ENCODE results near the gene PJA2. TPM values are rescaled to one million over a fixed set of nuclear protein-coding genes. Genes with fewer than 3 reads are reported as not detected.
A peak's percentile ranks its signal among the peaks of the same experiment; 100 is the strongest.

PJA2 gene
- total RNA-seq, 4 donors from 2014 or later = 37.6 to 64.9 (median 58.7) TPM

DNA sequence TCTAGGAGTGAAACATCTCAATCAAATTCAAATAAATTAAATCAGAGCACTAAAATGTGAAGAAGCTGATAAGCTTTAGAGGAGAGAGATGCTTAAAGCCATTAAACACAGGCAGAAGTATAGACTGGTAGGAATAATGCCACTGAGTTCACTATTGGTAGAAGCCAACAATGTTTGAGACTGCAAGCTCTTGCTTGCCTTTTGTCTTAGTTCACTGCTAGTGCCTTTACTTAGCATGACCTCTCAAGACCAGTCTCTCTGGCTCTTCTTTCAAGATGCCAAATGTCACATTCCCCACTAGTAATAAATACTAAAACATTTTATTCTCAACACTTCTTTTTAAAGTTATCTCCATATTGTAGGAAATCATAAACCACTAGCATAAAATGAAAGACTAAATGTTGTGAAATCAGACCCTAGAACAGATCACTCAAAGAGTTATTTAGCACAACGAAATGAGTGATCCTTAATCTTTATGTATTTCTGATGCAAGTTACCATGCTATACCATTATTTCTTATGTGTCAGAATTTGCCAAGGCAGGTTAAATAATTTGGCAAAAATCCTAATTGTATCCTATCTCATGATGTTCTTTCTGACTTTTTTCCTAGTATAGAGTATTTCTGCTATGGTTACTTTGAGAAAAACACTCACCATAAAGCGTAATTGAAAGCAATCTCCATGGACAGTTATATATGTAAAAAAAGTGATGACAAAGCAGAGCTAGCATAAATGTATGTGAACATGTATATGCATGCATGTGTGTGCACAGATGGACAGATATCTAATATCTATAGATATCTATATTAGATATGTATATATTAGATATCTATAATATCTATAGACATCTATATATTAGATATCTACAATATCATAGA, 57.5 kb downstream of the PJA2 start:
- no peaks in the 10 kb centered on the region for H3K36me3 ChIP-seq
- H3K4me3 ChIP-seq = no peak overlapping the region
- no peak for TF ChIP-seq POLR2A (IDR thresholded peaks at IDR 0.05)
- TF ChIP-seq, protein P1, sequence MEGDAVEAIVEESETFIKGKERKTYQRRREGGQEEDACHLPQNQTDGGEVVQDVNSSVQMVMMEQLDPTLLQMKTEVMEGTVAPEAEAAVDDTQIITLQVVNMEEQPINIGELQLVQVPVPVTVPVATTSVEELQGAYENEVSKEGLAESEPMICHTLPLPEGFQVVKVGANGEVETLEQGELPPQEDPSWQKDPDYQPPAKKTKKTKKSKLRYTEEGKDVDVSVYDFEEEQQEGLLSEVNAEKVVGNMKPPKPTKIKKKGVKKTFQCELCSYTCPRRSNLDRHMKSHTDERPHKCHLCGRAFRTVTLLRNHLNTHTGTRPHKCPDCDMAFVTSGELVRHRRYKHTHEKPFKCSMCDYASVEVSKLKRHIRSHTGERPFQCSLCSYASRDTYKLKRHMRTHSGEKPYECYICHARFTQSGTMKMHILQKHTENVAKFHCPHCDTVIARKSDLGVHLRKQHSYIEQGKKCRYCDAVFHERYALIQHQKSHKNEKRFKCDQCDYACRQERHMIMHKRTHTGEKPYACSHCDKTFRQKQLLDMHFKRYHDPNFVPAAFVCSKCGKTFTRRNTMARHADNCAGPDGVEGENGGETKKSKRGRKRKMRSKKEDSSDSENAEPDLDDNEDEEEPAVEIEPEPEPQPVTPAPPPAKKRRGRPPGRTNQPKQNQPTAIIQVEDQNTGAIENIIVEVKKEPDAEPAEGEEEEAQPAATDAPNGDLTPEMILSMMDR (IDR thresholded peaks at IDR 0.05 in 4 of 5, conservative IDR thresholded peaks at IDR 0.05 in 1 of 5) = no peak
- intact Hi-C loops (cut with DNase I; ENCODE audit: low total_unique reads) = no loop called here
- H3K27me3 ChIP-seq = no peaks in the 10 kb centered on the region
- H3K9me3 ChIP-seq = no peaks in the 10 kb centered on the region
- in situ Hi-C loops (cut with MboI; ENCODE audit: low sequenced_read_pairs in 4 of 4) = no loop called here
- no peak overlapping the region for H3K27ac ChIP-seq
- H3K4me1 ChIP-seq = peaks cover 9 to 15% of the 10 kb centered on the region in 2 donors
- DNase-seq = no peak
- ATAC-seq = peak in 1 of 2 donors; percentile 26

DNA sequence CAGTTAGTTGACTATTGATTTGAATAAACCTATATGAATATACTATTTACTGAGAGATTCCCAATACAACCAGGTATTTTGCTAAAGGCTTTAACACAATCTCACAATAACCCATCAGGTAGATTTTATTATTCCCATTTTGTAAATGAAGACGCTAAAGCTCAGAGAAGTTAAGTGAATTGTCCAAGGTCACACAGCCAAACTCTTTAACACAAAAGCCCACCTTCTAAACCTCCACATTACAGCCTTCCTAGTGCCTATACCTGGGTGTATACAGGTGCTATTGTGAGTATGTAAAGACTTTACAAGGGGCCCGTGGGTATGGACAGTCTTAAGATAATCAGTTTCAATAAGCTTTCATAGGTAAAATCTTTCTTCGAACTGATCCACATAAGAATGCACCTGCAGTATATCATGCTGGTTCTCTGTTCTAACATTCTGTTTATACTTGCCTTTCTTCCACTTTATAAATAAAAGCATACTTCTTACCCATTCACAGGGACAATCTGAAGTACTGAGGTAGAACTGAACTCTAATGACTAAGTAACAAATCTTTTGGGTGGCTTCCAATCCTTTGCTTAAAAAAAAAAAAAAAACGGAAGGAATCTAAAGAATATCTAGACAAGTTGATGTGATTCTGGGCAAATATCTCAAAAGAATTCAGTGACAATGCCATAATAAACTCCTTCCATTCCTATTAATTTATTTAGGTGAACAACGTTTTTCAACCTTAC, 59.1 kb downstream of the PJA2 start:
- no peak for DNase-seq
- in situ Hi-C loops (cut with MboI; ENCODE audit: low sequenced_read_pairs in 4 of 4) = no loop called here
- H3K27ac ChIP-seq = no peak overlapping the region

DNA sequence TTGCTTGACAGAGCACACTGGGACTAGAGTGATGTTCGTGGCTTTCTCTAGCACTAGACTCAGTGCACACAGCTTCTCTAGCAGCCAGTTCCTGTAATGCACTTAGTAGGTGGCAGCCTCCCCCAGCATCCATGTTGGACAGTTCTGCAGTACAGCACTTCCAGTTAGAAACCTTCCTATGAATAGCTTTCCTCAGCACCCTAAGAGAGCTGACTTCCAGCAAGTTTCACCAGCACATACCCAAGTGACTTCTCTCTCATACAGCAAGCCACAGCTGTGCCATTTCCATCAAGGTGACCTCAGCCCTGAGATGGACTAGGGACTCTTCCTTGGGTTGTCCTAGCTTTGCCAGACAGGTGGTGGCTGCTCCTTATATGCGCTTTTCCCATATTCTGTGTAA, 60.4 kb downstream of the PJA2 start:
- DNase-seq = no peak
- in situ Hi-C loops (cut with MboI; ENCODE audit: low sequenced_read_pairs in 4 of 4) (no loop called here), intact Hi-C loops (cut with DNase I; ENCODE audit: low total_unique reads) (no loop called here)
- no peaks in the 10 kb centered on the region for H3K27me3 ChIP-seq
- no peak overlapping the region for H3K4me3 ChIP-seq
- peaks cover 10 to 33% of the 10 kb centered on the region in 2 donors for H3K4me1 ChIP-seq
- no peak for TF ChIP-seq POLR2A (IDR thresholded peaks at IDR 0.05)
- TF ChIP-seq, protein P1 (IDR thresholded peaks at IDR 0.05 in 4 of 5, conservative IDR thresholded peaks at IDR 0.05 in 1 of 5) = no peak
- no peak for ATAC-seq
- H3K36me3 ChIP-seq = peaks cover 1 to 3% of the 10 kb centered on the region in 2 donors
- H3K27ac ChIP-seq = no peak overlapping the region
- H3K9me3 ChIP-seq = no peaks in the 10 kb centered on the region

More for the DNA sequence above, 59.1 kb downstream of the PJA2 start:
- no peaks in the 10 kb centered on the region for H3K9me3 ChIP-seq
- no peaks in the 10 kb centered on the region for H3K36me3 ChIP-seq
- intact Hi-C loops (cut with DNase I; ENCODE audit: low total_unique reads) = no loop called here
- H3K4me1 ChIP-seq = peaks cover 10 to 29% of the 10 kb centered on the region in 2 donors
- TF ChIP-seq POLR2A (IDR thresholded peaks at IDR 0.05) = no peak
- TF ChIP-seq, protein P1 (IDR thresholded peaks at IDR 0.05 in 4 of 5, conservative IDR thresholded peaks at IDR 0.05 in 1 of 5) = no peak
- H3K27me3 ChIP-seq = no peaks in the 10 kb centered on the region
- no peak overlapping the region for H3K4me3 ChIP-seq
- ATAC-seq = no peak

DNA sequence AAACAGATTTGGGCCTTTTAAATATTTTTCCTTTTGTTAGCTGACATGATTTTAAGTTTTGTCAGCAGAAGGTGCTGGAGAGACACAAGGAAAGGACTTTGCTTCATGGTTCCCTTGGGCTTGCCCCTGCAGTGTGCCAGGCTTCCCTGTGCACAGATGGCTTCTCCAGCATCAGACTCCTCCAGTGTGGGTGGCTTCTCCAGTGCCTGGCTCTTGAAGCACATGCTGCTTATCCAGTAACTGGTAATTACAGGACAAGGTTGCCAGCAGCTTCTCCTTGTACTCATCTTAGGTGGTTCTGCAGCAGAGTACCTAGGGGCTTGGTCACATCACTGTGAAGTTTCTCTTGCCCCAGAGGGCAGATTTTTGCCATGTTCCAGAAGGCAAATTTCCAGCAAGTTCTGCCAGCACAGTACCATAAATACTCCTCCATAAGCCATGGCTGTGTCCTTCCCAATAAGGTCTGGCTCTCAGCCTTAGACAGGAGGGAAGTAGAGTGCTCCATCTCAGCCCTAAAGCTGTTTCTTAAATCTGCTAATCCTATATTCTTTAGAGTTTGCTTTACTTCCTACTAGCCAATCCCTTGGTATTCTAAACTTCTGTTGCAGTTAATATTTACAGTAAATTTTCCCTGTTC, 62.4 kb downstream of the PJA2 start:
- in situ Hi-C loops (cut with MboI; ENCODE audit: low sequenced_read_pairs in 4 of 4) (no loop called here), intact Hi-C loops (cut with DNase I; ENCODE audit: low total_unique reads) (no loop called here)
- Histone ChIP-seq H3K36me3 (peaks cover 5 to 15% of the 10 kb centered on the region in 2 donors), H3K27ac (peak overlapping the region in 1 of 4 donors; percentile 6), H3K9me3 (no peaks in the 10 kb centered on the region), H3K27me3 (no peaks in the 10 kb centered on the region), H3K4me1 (peaks cover 10 to 32% of the 10 kb centered on the region in 2 donors), H3K4me3 (no peak overlapping the region)
- TF ChIP-seq, protein P1 (IDR thresholded peaks at IDR 0.05 in 4 of 5, conservative IDR thresholded peaks at IDR 0.05 in 1 of 5) = no peak
- TF ChIP-seq POLR2A (IDR thresholded peaks at IDR 0.05) = no peak
- ATAC-seq (peak in 1 of 2 donors; percentile 37), DNase-seq (no peak)
